ENCODE data around the gene SNAI3.

The SNAI3 gene

DNA sequence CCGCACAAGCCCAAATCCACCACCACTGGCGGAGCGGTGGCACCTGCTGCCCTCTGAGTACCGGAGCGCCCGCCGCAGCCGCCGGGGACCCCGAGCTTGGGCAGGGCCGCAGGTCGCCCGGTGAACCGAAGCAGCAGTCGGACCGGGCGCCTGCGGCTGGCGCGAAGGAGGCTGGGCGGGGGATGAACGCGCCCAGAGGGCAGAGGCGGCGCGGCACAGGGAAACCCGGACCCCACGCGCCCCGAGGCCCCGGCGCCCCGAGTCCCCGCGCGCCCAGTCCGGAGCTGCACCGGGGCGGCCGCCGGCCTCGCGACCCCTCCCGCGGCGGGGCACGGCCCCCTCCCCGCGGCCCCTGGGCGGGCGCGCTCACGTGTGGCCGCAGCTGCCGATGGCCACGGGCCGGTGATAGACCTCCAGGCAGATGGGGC lies 19.5 kb upstream of the SNAI3 start:
- DNase-seq (ENCODE audit: low spot score): peak; percentile 75

DNA sequence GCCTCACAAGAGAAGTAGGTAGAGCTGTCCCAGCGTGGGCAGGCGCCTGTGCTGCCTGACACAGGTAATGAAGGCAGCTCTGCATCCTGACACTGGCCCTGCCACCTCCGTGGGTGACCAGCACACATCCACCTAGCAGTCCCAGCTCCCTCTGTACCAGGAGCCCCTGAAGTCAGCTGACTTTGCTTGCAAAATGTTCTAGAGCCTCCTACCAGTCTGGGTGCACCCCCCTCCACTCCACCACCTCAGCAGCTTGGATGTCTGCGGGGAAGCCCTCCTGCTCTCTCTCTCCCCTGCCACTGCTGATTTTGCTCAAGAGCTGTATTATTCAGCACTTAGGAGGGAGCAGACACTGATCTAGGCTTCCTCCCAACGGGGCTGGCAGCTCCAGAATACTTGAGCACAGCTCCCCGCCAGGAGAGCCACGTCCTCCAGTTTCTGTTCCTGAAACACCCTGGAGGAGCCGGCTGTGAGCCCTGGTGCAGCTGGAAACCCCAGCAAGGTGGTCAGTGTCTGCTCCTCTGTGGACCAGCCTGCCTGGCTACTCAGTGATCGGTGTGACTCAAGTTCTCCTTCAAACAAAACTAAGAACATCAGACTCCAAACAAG lies 18.9 kb upstream of the SNAI3 start:
- no peak for DNase-seq (ENCODE audit: low spot score)

DNA sequence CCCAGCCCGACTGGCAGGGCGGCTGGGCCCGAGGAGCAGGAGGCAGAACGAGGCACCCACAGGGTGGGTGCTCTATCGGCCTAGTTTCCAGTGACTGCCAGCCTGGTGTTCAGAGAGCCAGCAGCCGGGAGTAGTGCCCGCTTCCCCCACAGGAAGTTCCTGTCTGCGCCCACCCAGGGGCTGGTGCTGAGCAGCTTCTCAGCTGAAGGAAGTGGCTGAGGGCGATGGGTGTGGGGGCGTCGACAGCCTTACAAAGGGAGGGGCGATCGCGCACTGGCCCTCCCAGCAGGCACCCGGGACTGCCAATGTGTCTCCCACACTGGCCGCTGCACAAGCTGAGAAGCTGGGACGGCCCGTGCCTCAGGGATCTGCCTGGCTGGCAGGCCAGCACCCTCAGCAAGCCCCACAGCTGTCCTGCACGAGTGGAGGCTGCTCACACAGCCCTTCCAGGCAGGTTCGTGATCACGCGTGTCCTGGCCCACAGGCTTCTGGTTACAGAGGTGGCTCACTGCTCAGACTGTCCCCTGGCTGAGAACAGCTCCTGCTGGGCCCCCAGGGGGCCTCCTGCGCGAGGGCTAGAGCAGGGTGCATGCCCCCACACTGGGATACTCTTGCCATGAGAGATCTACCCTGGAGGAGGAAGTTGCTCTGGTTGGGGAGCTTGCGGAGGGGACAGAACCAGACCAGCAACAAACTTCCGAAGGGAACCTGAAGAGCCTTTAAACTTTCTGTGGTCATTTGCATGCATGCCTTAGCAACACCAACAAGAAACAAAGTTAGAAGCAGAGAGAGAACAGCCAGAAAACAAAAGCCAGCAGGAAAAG lies 17.4 kb upstream of the SNAI3 start:
- DNase-seq (ENCODE audit: low spot score): no peak

DNA sequence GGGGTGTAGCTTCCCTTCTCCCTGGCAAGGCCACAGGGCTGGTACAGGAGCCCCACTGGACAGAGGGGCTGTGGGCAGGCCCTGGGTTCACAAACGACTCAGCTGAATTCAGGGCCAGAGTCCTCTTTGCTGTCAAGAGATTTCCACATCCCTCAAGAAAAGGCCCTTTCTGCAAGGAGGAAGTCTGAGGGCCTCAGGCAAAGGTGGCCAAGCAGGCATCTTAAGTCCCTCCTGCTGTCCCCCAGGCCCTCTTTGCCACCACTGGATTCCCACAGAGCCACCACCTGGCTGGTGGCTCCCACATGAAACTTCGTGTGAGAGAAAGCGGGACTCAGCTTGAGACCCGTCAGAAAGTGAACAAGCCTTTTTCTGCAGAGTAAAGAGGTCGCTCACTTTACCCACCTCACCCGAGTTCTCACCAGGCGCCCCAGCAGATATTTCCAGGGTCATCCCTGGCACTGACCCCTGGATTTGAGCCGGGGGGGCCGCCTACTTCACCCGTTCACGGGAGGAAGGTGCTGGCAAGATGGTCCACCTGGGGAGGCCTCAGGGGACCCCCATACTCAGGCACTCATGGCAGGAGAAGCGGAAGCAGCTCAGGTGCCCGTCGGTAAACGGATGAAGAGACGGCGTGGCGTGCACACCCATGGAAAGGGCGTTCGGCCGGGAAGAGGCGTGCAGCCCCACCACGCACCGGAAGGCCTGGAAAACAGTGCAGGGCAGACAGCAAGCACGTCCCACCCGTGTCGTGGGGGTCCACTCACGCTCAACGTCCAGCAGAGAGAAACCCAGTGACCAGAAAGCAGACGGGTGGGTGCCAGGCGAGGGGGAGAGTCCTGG lies 16.3 kb upstream of the SNAI3 start:
- DNase-seq (ENCODE audit: low spot score): no peak

DNA sequence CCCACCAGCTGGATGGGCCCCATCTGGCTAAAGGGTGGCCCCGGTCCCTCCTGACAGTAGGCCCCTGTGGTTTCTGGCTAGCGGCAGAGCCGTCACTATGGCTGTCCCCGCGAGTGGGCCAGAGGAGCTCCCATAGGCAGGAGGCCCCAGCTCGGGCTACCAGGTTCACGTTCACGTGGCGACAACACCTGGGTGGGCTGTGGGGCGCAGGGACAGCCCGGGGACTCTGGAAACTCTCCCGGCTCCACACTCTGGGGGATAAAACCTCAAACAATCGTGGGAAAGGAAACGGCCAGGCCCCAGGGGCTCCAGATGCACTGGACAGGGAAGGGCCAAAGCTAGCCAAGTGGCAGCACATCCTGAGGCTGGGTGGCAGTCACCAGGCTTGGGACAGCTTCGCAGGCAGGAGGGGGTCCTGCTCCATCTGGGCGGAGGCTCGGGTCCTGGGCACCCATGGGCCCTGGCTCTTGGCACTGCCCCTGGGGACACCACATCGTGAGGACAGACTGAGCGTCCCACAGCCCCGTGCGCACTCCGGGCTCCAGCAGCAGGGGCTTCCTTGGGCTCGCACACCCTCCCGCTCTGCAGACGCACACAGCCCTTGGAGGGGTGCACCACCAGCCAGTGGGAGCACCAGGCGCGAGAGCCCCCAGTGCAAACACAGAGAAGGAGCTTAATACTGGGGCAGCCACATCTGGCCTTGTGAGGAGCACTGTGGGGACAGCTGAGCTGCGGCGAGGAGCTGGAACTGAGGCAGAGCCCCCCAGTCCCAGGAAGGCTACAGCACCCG lies 15.5 kb upstream of the SNAI3 start:
- no peak for DNase-seq (ENCODE audit: low spot score)

DNA sequence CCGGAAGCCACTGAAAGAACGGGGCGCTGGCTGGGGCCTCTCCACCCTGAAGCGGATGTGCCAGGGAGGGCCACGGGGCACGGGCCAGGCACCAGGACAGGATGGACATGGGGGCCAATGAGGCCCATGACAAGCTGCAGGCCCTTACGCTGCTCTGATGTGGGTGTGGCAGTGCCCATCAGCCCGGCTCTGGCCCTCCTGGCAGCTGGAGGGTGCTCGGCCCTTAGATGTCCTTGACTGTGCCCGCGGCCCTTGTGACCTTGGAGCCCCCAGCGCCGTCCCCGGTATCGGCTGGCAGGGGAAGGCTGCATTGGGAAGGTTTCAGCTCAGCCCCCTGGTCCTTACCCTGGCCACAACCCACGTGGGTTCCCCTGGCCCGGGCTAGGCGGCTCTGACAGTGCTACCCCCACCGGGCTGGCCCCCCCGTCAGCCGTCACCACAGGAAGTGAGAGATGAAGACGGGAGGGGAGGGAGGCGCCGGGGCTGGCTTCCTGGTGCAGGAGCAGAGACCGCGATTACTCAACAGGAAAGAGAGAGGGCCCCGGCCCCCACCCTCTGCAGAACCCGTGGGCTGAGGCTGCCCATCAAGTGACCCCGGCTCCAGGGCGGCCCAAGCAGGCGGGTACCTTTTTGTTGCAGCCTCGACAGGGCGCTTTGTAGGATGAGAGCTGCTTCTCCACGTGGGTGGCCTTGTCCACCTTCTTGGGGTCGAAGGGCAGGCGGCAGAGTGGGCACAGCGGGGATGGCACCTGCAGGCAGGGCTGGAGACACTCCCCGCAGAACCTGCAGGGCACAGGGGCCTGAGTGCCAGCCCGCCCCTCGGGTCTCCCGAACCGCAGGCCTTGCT lies 14.6 kb upstream of the SNAI3 start:
- no peak for DNase-seq (ENCODE audit: low spot score)

DNA sequence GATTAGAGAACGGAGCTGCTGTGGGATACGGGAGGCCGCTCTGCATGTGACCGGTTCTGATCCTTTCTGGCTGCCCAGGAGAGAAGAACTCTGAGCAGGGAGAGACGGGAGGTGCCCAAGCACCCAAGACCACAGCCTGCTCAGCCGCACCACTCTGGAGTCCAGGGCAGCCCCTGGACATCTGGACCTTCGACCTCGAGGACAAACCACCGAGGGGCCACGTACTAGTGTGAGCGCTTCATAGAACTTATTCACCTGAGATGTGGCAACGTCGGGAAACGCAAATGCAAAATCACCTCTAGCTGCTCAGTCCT lies 14.0 kb upstream of the SNAI3 start:
- no peak for DNase-seq (ENCODE audit: low spot score)

DNA sequence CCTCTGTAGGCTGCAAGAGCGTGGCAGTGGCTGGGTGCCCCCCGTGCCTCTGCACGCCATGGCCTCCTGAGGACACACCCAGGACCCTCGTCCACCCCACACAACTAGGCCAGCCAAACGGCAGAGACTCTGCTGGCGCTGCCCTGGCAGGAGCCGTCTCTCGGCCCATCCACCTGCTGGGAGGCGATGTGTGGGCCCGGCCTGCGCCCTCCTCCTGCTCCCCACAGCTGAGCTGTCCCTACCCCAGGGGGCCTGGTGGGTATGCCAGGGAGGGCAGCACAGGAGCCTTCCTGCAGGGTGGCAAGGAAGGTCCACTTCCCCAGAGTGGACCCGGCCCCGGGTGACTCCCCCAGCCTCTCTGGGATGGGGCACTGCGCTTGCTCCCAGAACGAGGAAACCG lies 12.9 kb upstream of the SNAI3 start:
- no peak for DNase-seq (ENCODE audit: low spot score)

DNA sequence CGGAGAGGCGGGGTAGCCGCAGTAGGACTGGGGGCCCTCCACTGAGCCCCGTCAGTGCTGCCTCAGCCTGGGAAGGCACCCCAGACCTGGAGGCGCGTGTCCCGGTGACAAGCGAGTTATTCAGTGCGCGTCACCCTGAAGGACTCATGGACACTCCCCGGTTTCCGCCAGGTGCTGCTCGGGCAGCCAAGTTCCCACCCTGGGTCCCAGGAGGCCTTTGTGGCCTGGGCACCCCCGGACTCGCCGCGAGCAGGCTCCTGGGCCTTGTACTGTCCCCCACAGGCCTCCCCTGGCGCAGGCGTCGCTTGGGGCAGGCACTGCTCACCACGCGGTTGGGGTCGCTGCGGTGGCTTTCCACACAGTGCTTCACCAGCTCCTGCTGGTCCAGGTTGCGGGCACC lies 12.3 kb upstream of the SNAI3 start:
- no peak for DNase-seq (ENCODE audit: low spot score)

DNA sequence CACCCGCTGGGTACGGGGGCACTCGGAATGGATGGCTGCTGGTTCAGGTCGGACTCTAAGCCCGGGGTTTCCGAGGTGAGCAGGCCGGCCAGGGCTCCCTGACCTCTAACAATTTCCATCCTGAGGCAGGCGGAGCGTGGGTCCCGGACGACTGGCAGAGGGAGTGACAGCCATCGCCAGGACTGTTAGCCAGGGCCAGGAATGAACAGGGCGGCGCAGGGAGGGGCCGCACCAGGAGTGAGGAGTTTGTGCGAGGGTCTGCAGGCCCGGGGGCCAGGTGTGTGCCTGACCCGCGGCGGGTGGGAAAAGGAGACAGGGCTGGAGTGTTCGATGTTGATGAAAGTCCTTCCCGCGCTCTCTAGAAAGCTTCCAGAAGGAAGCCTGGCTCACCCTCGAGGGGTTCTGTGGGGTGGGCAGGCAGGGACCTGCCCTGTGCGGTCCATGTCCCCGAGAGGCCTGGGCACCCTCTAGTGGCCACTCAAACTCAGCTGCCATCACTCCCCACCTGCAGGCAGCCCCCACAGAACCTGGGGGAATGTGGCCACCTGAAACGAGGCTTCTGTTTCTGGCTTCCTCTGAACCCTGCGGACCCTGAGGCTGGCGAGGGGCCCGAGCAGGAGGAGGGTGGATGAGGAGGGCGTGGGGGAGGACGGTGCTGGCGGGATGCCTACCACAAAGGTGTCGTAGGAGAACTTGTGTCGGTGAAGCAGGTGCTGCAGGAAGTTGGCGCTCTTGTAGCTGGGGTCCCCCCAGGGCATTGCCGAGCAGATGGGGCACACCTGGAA lies 11.7 kb upstream of the SNAI3 start:
- DNase-seq (ENCODE audit: low spot score): no peak

DNA sequence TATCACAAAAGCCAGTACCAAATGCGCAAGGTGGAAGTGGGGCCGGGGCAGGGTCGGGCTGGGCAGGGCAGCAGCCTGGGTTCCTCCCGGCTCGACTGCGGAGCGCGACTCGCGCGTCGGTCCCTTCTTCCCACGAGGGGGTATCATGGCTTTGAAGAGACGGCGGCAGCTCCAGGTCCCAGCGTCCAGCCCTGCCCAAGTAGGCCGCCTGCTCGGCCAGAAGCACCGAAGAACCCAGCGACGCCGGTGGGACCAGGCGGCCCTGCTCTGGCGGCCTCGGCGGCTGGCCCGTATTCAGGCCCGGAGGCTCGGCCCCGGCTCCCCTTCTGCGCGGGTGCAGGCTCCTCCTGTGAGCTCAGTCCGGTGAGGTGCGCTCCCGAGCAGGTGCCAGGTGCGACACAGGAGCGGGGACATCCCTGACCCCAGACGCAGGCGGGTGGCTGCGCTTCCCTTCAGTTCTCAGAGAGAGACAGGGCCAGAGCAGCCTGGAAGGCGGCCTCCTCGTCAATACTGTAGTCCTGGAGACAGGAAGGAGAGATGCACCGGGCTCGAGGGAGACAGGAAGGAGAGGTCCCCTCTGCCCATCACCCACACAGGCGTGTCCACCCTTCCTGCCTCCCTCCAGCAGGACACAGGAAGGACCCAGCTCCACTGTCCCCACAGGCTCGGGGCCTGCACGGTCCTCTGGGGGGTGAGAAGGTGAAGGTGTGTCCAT lies 11.0 kb upstream of the SNAI3 start:
- no peak for DNase-seq (ENCODE audit: low spot score)

DNA sequence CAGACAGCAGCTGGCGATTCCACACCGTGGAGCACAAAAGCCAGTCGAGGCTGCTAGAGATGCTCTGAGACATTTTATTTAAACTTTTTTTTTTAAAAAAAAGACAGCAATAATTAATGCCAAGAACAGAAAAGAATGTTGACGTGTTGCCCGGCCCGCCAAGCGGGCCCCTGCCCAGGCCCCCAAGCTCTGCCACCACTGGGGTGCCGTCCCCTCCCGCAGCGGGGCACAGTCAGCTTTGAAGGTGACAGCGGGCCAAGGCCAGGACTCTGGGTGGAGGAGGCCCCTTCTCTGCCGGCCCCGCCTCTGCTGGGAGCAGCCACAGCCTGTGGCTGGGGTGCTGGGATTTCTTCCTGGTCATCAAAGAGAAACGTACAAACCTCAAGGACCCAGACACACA lies 10.1 kb upstream of the SNAI3 start:
- DNase-seq (ENCODE audit: low spot score): no peak

DNA sequence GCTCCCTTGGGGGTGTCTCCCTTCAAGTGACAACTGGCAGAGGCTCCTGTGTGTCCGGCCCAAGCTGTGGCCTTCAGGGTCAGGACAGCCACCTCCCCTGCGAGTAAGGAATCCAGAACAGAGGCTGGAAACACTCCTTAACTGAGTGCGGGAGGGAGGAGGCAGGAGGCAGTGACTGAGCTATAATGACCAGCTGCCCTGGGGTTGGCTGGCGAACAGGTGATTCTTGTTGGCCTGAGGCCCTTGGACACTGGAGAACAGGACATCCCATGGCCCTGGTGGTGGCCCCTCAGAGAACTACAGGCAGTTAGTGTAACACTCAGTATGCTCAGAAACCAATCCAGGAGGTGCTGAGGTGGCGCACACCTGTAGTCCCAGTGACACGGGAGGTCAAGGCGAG lies 9.4 kb upstream of the SNAI3 start:
- no peak for DNase-seq (ENCODE audit: low spot score)

DNA sequence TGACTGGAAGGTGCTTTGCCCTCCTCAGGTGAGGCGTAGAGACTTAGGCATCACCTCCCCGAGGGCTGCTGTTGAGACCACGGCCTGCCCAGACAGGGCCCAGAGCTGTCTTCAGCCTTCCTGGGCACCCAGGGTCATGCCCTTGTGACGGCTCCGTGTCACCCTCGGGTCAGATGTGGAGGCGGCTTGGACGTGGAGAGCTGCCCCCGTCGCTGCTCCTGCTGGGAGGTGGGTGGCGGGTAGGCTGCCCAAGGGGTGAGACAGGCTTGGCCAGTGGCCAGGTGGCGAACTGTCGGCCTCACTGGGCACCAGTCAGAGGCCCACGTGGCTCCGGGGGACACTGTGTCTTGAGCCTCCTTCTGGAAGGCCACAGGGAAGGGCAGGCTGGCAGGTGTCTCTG lies 8.9 kb upstream of the SNAI3 start:
- DNase-seq (ENCODE audit: low spot score): no peak

DNA sequence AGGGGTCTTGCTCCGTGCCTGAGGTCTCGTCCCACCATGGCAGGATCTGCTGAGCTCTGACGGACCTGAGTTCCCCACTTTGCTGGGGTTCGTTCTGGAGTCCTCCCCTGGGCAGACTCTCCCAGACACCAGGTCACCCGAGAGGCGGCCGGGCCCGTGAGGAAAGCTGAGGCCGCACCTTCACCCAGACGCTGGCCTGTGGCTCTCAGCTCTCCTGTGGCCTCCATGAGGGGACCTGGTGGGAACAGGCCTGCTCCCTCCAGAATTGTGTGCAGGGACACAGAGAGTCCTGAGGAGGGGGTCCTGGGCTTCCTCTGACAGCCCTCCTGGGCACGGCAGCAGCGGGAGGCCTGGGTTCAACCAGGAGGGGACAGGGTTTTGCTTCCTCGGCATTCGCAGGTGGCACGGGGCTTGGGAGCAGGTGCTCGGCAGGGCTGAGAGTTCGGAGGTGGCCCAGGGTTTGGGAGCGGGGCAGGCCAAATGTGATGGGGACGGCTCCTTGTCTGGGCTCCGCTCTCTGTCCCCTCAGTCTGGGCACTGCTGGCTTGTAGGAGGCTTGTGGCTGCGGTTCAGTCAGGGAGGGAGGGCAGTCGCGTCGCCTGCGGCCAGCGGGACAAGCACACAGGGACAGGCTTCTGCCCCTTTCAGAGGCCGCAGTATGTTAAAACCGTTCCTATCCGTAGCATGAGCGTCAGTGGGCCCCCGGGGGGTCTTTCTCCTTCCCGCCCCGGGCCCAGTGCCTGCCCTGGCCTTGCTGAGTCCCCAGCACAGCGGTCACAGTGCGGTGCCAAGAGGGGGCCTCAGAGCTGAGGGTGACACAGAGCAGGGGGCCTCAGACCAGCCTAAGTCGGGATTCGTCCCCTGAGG lies 8.1 kb upstream of the SNAI3 start:
- no peak for DNase-seq (ENCODE audit: low spot score)

DNA sequence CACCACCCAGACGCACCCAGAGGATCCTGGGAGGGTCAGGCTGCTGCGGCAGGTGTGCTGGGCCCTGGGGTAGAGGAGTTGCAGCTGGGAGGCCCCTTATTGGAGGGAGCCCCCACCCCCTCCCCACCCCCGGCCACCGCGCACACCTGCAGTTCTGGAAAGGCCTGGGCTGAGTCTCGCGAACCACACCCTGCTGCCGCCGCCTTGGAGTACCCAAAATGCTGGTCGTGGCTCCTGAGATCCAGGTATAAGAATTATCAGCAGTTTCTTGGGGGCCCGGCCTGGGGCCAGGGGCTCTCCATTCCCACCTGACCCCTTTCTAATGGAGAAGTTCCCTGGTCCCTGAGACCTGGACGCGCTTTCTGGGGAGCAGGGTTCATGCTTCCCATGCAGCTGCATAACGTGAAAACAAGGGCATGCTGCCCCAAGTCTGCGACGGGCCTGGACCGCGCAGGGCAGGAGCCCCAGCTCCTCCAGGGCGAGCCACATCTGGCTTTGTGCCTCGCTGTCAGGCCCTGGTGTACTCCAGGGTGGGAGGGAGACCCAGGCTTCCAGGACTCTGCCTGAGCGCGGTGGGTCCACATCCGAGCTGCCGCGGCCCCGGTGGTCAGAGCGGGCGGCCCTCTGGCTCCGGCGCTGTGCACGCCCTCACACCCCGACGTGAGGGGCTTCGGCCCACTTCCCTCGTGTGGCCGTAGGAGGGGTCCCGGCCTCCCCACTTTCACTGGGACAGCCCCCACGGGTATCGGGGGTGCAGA lies 7.3 kb upstream of the SNAI3 start:
- no peak for DNase-seq (ENCODE audit: low spot score)

DNA sequence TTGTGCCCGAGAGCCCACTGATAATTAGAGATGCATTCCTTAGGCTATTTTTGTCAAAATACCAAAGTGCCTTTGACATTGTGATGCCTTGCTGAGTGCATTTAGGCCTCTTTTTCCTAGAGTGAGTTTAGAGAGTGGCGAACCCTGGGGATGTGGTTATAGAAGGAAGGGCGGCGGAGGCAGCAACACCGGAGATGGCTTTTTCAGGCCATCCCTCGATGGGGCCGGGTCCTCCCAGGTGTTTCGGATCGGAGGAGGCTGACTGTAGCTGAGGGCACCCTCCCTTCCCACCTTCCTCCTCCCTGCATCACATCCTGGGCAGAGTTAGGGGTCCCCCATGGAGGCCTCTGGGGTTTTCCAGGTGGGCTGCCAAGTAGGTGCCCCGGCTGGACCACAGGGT lies 6.6 kb upstream of the SNAI3 start:
- DNase-seq (ENCODE audit: low spot score): no peak

DNA sequence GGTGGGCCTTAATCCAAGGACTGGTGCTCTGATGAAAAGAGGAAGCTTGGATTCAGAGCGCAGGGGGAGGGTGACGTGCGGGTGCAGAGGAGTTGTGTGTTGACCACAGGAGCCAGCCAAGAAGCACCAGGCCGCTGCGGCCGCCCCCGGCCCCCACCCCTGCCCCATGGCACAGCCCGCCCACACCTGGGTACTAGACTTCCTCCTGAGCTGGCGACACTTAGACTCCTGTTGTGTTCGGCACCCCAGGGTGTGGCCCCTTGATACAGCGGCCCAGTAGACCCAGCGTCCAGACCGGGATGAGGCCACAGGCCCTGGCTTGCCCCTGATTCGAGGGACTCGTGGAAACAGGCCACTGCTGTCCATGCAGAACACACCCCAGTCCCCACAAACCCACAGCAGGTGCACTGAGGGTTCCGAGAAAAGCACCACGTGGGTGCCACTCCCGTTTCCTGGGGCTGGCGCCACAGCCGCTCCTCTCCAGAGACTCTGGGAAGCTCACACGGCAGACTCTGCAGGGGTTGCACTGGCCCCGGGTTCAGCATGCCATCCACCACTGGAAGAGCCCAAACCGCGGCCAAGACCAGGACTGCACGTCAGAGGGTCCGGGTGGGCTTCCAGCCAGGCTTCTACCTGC lies 5.7 kb upstream of the SNAI3 start:
- DNase-seq (ENCODE audit: low spot score): no peak

Data from D341Med (cell line).